ENCODE measurements around the gene TIFAB.

DNA sequence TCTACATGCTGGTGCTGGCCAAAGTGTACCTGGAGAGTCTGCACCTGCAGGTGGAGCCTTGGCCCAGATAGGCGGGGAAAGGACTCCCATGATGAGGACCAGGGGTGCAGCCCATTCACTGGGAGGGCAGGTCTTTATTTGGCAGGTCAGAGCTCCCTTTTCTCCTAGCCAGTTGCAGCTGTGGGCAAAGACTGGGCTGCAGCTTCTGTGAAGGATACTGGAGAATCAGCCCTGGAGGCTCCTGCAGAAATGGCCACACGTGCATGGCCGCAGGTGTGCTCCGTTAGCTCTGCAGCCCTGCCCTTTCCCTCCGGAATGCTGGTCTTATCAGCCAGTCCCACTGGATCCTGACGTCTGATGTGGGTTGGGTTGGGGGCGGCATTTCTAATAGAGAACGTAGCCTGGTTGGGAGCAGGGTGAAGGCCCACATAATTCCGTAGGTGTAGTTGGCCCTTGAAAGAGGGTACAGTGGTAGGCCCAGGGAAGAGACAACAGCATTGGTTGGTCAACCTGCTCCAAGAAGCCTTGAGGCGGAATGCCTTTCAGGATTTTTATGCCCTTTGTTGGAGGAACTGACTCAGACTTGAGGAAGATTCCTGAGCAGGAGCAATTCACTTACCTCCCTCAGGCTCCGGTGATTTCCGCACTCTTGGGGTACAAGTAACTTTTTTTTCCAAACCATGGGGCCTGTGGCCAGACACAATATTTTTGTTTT lies 22.0 kb upstream of the TIFAB start:
- TF ChIP-seq, protein P1, sequence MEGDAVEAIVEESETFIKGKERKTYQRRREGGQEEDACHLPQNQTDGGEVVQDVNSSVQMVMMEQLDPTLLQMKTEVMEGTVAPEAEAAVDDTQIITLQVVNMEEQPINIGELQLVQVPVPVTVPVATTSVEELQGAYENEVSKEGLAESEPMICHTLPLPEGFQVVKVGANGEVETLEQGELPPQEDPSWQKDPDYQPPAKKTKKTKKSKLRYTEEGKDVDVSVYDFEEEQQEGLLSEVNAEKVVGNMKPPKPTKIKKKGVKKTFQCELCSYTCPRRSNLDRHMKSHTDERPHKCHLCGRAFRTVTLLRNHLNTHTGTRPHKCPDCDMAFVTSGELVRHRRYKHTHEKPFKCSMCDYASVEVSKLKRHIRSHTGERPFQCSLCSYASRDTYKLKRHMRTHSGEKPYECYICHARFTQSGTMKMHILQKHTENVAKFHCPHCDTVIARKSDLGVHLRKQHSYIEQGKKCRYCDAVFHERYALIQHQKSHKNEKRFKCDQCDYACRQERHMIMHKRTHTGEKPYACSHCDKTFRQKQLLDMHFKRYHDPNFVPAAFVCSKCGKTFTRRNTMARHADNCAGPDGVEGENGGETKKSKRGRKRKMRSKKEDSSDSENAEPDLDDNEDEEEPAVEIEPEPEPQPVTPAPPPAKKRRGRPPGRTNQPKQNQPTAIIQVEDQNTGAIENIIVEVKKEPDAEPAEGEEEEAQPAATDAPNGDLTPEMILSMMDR (IDR thresholded peaks at IDR 0.05), result no peak
- TF ChIP-seq POLR2A (IDR thresholded peaks at IDR 0.05), result no peak
